Left lobe of liver (tissue), 2 donors: Measurements from ENCODE around the gene UNC5A. TPM values are rescaled to one million over a fixed set of nuclear protein-coding genes. Genes with fewer than 3 reads are reported as not detected.

Source experiments
- ATAC-seq: fragments of 200-7000 bp; cut with Tn5 transposase; one replicate; pipeline ENCODE4 v1.9.1; 2020; ENCODE audit warnings: mild to moderate bottlenecking, moderate library complexity
- DNase-seq: peaks from one replicate; pipeline ENCODE4 v3.0.0-alpha.2; 2020; ENCODE audit warnings: low spot score
- total RNA-seq: library from RNA; stranded (reverse); gene quantifications from one replicate; pipeline ENCODE4 v1.2.1, GENCODE V29; 2021
- donor health status: DM: no; HTN: no; CAD: no; lungs with moderate emphysema.
- donor health status: DM: no; HTN: yes; CAD: no.

Gene UNC5A
- total RNA-seq, 1 donor from 2014 or later = not detected

GRCh38 chr5:176843673-176844072 is 33.3 kb downstream of the UNC5A start:
- no peak for ATAC-seq
- no peak for DNase-seq

- DNase-seq (no peak), ATAC-seq (no peak)
These were observed 33.9 kb downstream of the UNC5A start for GRCh38 chr5:176844281-176844680.

- no peak for ATAC-seq
- no peak for DNase-seq
These were observed 34.5 kb downstream of the UNC5A start for GRCh38 chr5:176844706-176845391.

- ATAC-seq = no peak
- DNase-seq = no peak
These were observed 35.0 kb downstream of the UNC5A start for GRCh38 chr5:176845392-176845713.

- ATAC-seq = peak; percentile 54
- DNase-seq = no peak
These were observed 36.2 kb downstream of the UNC5A start for GRCh38 chr5:176846335-176847140.

- ATAC-seq = no peak
- no peak for DNase-seq
These were observed 36.8 kb downstream of the UNC5A start for GRCh38 chr5:176847148-176847547.

- DNase-seq (no peak), ATAC-seq (no peak)
These were observed 37.4 kb downstream of the UNC5A start for GRCh38 chr5:176847726-176848290.

- no peak for ATAC-seq
- DNase-seq = no peak
These were observed 38.3 kb downstream of the UNC5A start for GRCh38 chr5:176848651-176849050.

GRCh38 chr5:176849611-176850227 is 39.4 kb downstream of the UNC5A start:
- DNase-seq = no peak
- no peak for ATAC-seq

- ATAC-seq = no peak
- DNase-seq = no peak
These were observed 40.2 kb downstream of the UNC5A start for GRCh38 chr5:176850371-176851245.

GRCh38 chr5:176851380-176851779 is 41.0 kb downstream of the UNC5A start:
- DNase-seq (no peak), ATAC-seq (no peak)

- no peak for DNase-seq
- ATAC-seq = no peak
These were observed 41.7 kb downstream of the UNC5A start for GRCh38 chr5:176851871-176852658.

- DNase-seq = no peak
- ATAC-seq = no peak
These were observed 42.9 kb downstream of the UNC5A start for GRCh38 chr5:176853151-176853778.

GRCh38 chr5:176854164-176854563 is 43.8 kb downstream of the UNC5A start:
- no peak for ATAC-seq
- DNase-seq = no peak

GRCh38 chr5:176855598-176855997 is 45.2 kb downstream of the UNC5A start:
- ATAC-seq (no peak), DNase-seq (no peak)

GRCh38 chr5:176856746-176857145 is 46.4 kb downstream of the UNC5A start:
- DNase-seq (no peak), ATAC-seq (no peak)

GRCh38 chr5:176857216-176857893 is 47.0 kb downstream of the UNC5A start:
- ATAC-seq (no peak), DNase-seq (no peak)

- no peak for ATAC-seq
These were observed 47.5 kb downstream of the UNC5A start for GRCh38 chr5:176857894-176858273.

GRCh38 chr5:176859916-176860315 is 49.6 kb downstream of the UNC5A start:
- no peak for DNase-seq
- no peak for ATAC-seq

More at GRCh38 chr5:176857894-176858273, 47.5 kb downstream of the UNC5A start:
- DNase-seq = no peak
